ENCODE data around the gene PALLD.

The PALLD gene

DNA sequence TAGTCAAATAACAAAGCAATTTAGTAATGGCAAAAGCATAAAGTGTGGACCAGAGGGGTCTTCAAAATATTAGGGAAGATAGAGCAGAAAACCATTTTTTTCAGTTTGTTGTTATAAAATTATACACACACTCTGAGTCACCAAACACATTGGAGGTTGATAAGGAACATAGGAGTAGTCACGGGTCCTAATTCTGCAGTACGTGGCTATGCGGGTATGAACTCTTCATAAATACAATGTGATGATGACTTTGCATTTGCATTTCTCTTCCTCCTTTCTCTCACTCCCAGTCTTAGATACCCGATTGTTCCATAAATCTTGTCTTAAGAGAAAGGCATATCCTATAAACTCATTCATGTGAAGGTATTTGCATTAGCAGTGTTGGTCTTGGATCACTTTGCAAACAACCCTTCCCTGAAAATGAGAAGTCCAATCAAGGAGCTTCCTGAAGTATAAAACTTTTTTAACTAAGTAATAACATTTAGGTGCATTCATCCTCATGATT is 223.6 kb downstream of the PALLD start:
- Histone ChIP-seq H3K27me3 (ENCODE audit: insufficient read depth, low read depth, severe bottlenecking) (no peaks in the 10 kb centered on the region), H3K27ac (no peak overlapping the region), H3K36me3 (no peaks in the 10 kb centered on the region), H3K4me3 (ENCODE audit: low read depth, low read length) (no peak overlapping the region), H3K9me3 (ENCODE audit: severe bottlenecking) (no peaks in the 10 kb centered on the region)
- DNase-seq = no peak
- TF ChIP-seq, protein P1, sequence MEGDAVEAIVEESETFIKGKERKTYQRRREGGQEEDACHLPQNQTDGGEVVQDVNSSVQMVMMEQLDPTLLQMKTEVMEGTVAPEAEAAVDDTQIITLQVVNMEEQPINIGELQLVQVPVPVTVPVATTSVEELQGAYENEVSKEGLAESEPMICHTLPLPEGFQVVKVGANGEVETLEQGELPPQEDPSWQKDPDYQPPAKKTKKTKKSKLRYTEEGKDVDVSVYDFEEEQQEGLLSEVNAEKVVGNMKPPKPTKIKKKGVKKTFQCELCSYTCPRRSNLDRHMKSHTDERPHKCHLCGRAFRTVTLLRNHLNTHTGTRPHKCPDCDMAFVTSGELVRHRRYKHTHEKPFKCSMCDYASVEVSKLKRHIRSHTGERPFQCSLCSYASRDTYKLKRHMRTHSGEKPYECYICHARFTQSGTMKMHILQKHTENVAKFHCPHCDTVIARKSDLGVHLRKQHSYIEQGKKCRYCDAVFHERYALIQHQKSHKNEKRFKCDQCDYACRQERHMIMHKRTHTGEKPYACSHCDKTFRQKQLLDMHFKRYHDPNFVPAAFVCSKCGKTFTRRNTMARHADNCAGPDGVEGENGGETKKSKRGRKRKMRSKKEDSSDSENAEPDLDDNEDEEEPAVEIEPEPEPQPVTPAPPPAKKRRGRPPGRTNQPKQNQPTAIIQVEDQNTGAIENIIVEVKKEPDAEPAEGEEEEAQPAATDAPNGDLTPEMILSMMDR (IDR thresholded peaks at IDR 0.05; ENCODE audit: low read depth, low read length) = no peak

DNA sequence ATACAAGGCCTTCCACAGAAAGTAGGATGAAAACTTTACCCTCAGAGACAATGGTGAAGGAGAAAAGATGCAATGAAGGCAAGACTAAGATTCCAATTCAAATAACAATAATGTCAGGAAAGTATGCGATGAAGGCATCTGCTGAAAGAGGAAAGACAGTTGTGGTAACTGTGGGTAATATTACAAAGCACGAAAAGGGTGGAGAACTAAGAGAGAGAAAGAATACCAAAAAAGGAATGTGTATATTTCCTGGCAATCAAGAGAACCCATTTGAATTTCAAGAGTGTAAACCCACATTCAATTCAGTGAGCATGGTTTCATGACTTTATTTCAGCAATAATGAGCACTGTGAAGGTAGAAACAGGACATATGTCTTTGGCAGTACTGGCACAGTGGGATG is 225.5 kb downstream of the PALLD start:
- H3K4me3 ChIP-seq (ENCODE audit: low read depth, low read length) = no peak overlapping the region
- H3K9me3 ChIP-seq (ENCODE audit: severe bottlenecking) = no peaks in the 10 kb centered on the region
- TF ChIP-seq, protein P1 (IDR thresholded peaks at IDR 0.05; ENCODE audit: low read depth, low read length) = no peak
- no peaks in the 10 kb centered on the region for H3K27me3 ChIP-seq (ENCODE audit: insufficient read depth, low read depth, severe bottlenecking)
- H3K36me3 ChIP-seq = no peaks in the 10 kb centered on the region
- no peak for DNase-seq
- no peak overlapping the region for H3K27ac ChIP-seq

DNA sequence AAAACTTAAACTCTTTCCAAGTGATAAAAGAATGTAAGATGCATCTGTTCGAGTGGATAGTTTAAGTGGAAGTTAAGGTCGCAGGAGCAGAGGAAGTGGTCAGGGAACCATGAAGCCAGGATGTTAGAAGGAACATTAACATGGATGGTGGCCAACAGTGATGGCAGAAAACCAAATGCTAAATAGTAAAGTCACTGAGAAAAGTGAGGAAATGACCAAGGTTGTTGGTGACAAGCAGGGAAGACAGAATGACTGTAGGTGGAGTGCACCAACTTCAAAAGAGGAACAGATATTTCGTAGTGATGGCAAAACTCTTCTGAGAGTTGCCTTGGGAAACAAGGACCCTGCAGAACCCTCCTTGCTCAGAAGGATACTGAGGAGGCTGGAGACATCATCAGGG is 226.2 kb downstream of the PALLD start:
- H3K4me3 ChIP-seq (ENCODE audit: low read depth, low read length) = no peak overlapping the region
- no peak overlapping the region for H3K27ac ChIP-seq
- H3K9me3 ChIP-seq (ENCODE audit: severe bottlenecking) = no peaks in the 10 kb centered on the region

DNA sequence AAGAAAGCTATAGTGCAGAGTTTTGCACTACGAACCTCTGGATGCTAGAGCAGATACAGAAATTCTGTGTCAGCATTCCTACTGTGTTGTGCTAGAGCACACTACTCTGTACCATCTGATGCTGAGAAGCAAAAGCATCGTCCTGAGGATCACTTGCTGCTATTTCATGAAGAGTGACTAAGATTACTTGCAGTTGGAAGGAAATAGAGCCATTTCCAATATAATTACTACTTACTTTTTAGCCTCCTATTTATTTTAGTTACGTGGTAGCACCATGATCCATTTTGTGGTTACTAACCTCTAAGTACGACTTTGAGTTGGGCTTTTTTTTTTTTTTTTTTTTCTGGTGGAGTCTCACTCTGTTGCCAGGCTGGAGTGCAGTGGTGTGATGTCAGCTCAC is 226.7 kb downstream of the PALLD start:
- no peaks in the 10 kb centered on the region for H3K27me3 ChIP-seq (ENCODE audit: insufficient read depth, low read depth, severe bottlenecking)
- TF ChIP-seq, protein P1 (IDR thresholded peaks at IDR 0.05; ENCODE audit: low read depth, low read length) = no peak
- DNase-seq = no peak
- H3K27ac ChIP-seq = no peak overlapping the region
- no peaks in the 10 kb centered on the region for H3K36me3 ChIP-seq
- no peak overlapping the region for H3K4me3 ChIP-seq (ENCODE audit: low read depth, low read length)
- no peaks in the 10 kb centered on the region for H3K9me3 ChIP-seq (ENCODE audit: severe bottlenecking)

More for the DNA sequence above, 226.2 kb downstream of the PALLD start:
- DNase-seq = no peak
- TF ChIP-seq, protein P1 (IDR thresholded peaks at IDR 0.05; ENCODE audit: low read depth, low read length) = no peak
- Histone ChIP-seq H3K36me3 (no peaks in the 10 kb centered on the region), H3K27me3 (ENCODE audit: insufficient read depth, low read depth, severe bottlenecking) (no peaks in the 10 kb centered on the region)

DNA sequence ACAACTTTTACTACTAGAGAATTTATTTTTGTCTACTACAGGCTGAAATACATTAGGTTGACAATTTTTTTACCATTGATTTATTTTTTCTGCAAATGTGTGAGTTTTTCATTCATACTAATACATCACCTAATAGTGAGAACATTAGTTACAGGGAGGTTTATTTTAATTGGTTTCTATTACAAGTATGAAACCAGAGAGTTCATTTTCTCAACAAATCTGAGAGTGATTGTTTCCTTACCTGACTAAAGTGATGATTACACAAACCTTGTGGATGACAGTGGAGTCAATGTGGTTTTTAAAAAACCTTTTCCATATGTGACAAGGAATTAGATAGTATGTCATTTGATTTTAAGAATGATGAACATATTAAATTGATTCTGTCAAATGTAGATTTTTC is 227.4 kb downstream of the PALLD start:
- DNase-seq = no peak
- Histone ChIP-seq H3K27ac (no peak overlapping the region), H3K27me3 (ENCODE audit: insufficient read depth, low read depth, severe bottlenecking) (no peaks in the 10 kb centered on the region), H3K4me3 (ENCODE audit: low read depth, low read length) (no peak overlapping the region), H3K36me3 (no peaks in the 10 kb centered on the region), H3K9me3 (ENCODE audit: severe bottlenecking) (no peaks in the 10 kb centered on the region)
- TF ChIP-seq, protein P1 (IDR thresholded peaks at IDR 0.05; ENCODE audit: low read depth, low read length) = no peak

DNA sequence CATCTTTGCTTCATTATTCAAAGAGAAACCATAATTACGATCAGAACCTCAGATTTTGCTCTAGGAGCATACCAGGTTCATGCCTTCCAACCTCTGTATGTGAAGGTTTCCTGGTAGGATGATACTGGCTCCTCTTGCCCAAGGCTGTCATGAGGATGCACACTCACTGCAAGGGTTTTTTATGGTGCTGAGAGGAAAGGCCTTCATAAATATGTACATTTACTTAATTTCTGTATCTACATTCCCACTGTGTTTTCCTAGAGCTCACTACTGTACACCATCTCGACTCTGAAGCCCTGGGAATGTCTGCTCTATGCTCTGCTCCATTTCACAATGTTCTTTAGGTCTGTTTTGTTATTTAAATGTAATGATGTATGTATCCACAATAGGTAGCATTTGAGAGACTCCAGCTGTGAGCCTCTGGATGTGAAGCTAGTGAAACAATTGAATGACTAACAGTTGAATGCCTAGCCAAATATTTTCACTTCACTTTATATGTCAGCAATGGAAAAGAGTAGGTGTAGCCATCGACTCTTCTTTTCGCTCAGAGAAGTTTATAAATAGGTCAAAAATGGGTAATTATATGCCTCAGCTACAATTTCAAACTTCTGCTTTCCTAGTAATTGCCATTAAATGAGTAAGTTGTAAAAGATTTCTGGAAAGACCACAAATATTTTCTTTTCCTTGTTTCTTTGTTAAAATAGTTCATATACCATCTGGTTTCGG is 228.0 kb downstream of the PALLD start:
- H3K27me3 ChIP-seq (ENCODE audit: insufficient read depth, low read depth, severe bottlenecking) = no peaks in the 10 kb centered on the region
- TF ChIP-seq, protein P1 (IDR thresholded peaks at IDR 0.05; ENCODE audit: low read depth, low read length) = no peak
- no peak overlapping the region for H3K27ac ChIP-seq
- no peak overlapping the region for H3K4me3 ChIP-seq (ENCODE audit: low read depth, low read length)
- no peaks in the 10 kb centered on the region for H3K36me3 ChIP-seq
- DNase-seq = no peak
- H3K9me3 ChIP-seq (ENCODE audit: severe bottlenecking) = no peaks in the 10 kb centered on the region

Measured in WERI-Rb-1 (cell line).